Muscle layer of colon (tissue), 2 donors: ENCODE data around the gene FYB1.

Experiments used
- H3K27ac ChIP-seq: one replicate; pipeline ENCODE4 v1.7.0; 2013; ENCODE audit warnings: low read depth, mild to moderate bottlenecking, low read length, moderate library complexity
- H3K27me3 ChIP-seq, 2 donors: one replicate each; pipeline ENCODE4 v1.7.0; 2013; ENCODE audit warnings: low read length in 2 of 2, mild to moderate bottlenecking in 2 of 2; ENCODE audit not compliant: insufficient read depth in 2 of 2, control insufficient read depth in 1 of 2
- H3K36me3 ChIP-seq: one replicate; pipeline ENCODE4 v1.7.0; 2013; ENCODE audit warnings: mild to moderate bottlenecking, low read length; ENCODE audit not compliant: insufficient read depth
- H3K4me1 ChIP-seq: one replicate; pipeline ENCODE4 v1.7.0; 2013; ENCODE audit warnings: mild to moderate bottlenecking, low read length; ENCODE audit not compliant: insufficient read depth
- H3K4me3 ChIP-seq, 2 donors: one replicate each; pipeline ENCODE4 v1.7.0; 2013; ENCODE audit warnings: low read length in 2 of 2, low read depth in 1 of 2, mild to moderate bottlenecking in 1 of 2, moderate library complexity in 1 of 2
- H3K9ac ChIP-seq: one replicate; pipeline ENCODE4 v1.7.0; 2013; ENCODE audit warnings: low read length
- H3K9me3 ChIP-seq: one replicate; pipeline ENCODE4 v1.7.0; 2013; ENCODE audit warnings: mild to moderate bottlenecking, low read length
- donor health status: abdominal sarcoma.
- donor health status: Adenocarcinoma of cecum.

FYB1 gene

GRCh38 chr5:39146831-39147540 lies 72.4 kb downstream of the FYB1 start:
- H3K36me3 ChIP-seq: no peaks in the 10 kb centered on the region
- H3K27ac ChIP-seq: no peak overlapping the region
- H3K4me1 ChIP-seq: no peaks in the 10 kb centered on the region
- no peak overlapping the region for H3K9ac ChIP-seq
- no peaks in the 10 kb centered on the region for H3K9me3 ChIP-seq
- no peak overlapping the region for H3K4me3 ChIP-seq
- no peaks in the 10 kb centered on the region for H3K27me3 ChIP-seq

- no peaks in the 10 kb centered on the region for H3K4me1 ChIP-seq
- H3K9me3 ChIP-seq: no peaks in the 10 kb centered on the region
- no peak overlapping the region for H3K9ac ChIP-seq
- H3K27ac ChIP-seq: no peak overlapping the region
- H3K4me3 ChIP-seq: no peak overlapping the region
- H3K27me3 ChIP-seq: no peaks in the 10 kb centered on the region
- no peaks in the 10 kb centered on the region for H3K36me3 ChIP-seq
Measured at GRCh38 chr5:39143151-39143860, 76.1 kb downstream of the FYB1 start.

- no peak overlapping the region for H3K27ac ChIP-seq
- no peak overlapping the region for H3K4me3 ChIP-seq
- no peak overlapping the region for H3K9ac ChIP-seq
- H3K9me3 ChIP-seq: no peaks in the 10 kb centered on the region
- no peaks in the 10 kb centered on the region for H3K4me1 ChIP-seq
- no peaks in the 10 kb centered on the region for H3K36me3 ChIP-seq
- no peaks in the 10 kb centered on the region for H3K27me3 ChIP-seq
Measured at GRCh38 chr5:39140558-39141168, 78.7 kb downstream of the FYB1 start.

- Histone ChIP-seq H3K4me1 (no peaks in the 10 kb centered on the region), H3K9ac (no peak overlapping the region), H3K36me3 (no peaks in the 10 kb centered on the region), H3K27me3 (no peaks in the 10 kb centered on the region), H3K4me3 (no peak overlapping the region), H3K9me3 (no peaks in the 10 kb centered on the region), H3K27ac (no peak overlapping the region)
Measured at GRCh38 chr5:39138892-39139291, 80.5 kb downstream of the FYB1 start.

- Histone ChIP-seq H3K4me1 (no peaks in the 10 kb centered on the region), H3K9me3 (no peaks in the 10 kb centered on the region), H3K27me3 (no peaks in the 10 kb centered on the region), H3K36me3 (no peaks in the 10 kb centered on the region), H3K27ac (no peak overlapping the region), H3K4me3 (no peak overlapping the region), H3K9ac (no peak overlapping the region)
Measured at GRCh38 chr5:39137819-39138451, 81.4 kb downstream of the FYB1 start.

- no peak overlapping the region for H3K27ac ChIP-seq
- H3K9me3 ChIP-seq: no peaks in the 10 kb centered on the region
- no peaks in the 10 kb centered on the region for H3K36me3 ChIP-seq
- H3K27me3 ChIP-seq: no peaks in the 10 kb centered on the region
- H3K4me3 ChIP-seq: no peak overlapping the region
- no peak overlapping the region for H3K9ac ChIP-seq
- H3K4me1 ChIP-seq: no peaks in the 10 kb centered on the region
Measured at GRCh38 chr5:39137391-39137790, 82.0 kb downstream of the FYB1 start.

GRCh38 chr5:39132792-39133191 lies 86.6 kb downstream of the FYB1 start:
- H3K36me3 ChIP-seq: no peaks in the 10 kb centered on the region
- H3K4me3 ChIP-seq: no peak overlapping the region
- H3K9me3 ChIP-seq: no peaks in the 10 kb centered on the region
- H3K27ac ChIP-seq: no peak overlapping the region
- no peaks in the 10 kb centered on the region for H3K27me3 ChIP-seq
- H3K9ac ChIP-seq: no peak overlapping the region
- no peaks in the 10 kb centered on the region for H3K4me1 ChIP-seq

- H3K9ac ChIP-seq: no peak overlapping the region
- H3K36me3 ChIP-seq: no peaks in the 10 kb centered on the region
- no peak overlapping the region for H3K27ac ChIP-seq
- H3K9me3 ChIP-seq: no peaks in the 10 kb centered on the region
- no peaks in the 10 kb centered on the region for H3K27me3 ChIP-seq
- no peaks in the 10 kb centered on the region for H3K4me1 ChIP-seq
- no peak overlapping the region for H3K4me3 ChIP-seq
Measured at GRCh38 chr5:39132128-39132447, 87.3 kb downstream of the FYB1 start.

GRCh38 chr5:39131210-39132127 lies 87.9 kb downstream of the FYB1 start:
- no peak overlapping the region for H3K4me3 ChIP-seq
- H3K27me3 ChIP-seq: no peaks in the 10 kb centered on the region
- H3K27ac ChIP-seq: no peak overlapping the region
- H3K36me3 ChIP-seq: no peaks in the 10 kb centered on the region
- H3K9me3 ChIP-seq: no peaks in the 10 kb centered on the region
- H3K9ac ChIP-seq: no peak overlapping the region
- H3K4me1 ChIP-seq: no peaks in the 10 kb centered on the region

GRCh38 chr5:39130716-39131115 lies 88.6 kb downstream of the FYB1 start:
- H3K9me3 ChIP-seq: no peaks in the 10 kb centered on the region
- no peak overlapping the region for H3K4me3 ChIP-seq
- H3K4me1 ChIP-seq: no peaks in the 10 kb centered on the region
- no peak overlapping the region for H3K27ac ChIP-seq
- H3K9ac ChIP-seq: no peak overlapping the region
- no peaks in the 10 kb centered on the region for H3K36me3 ChIP-seq
- H3K27me3 ChIP-seq: no peaks in the 10 kb centered on the region

- Histone ChIP-seq H3K9me3 (no peaks in the 10 kb centered on the region), H3K27ac (no peak overlapping the region), H3K36me3 (no peaks in the 10 kb centered on the region), H3K4me3 (no peak overlapping the region), H3K27me3 (no peaks in the 10 kb centered on the region), H3K4me1 (no peaks in the 10 kb centered on the region), H3K9ac (no peak overlapping the region)
Measured at GRCh38 chr5:39121922-39122321, 97.4 kb downstream of the FYB1 start.
